GM21723 (cell line): ENCODE measurements around the gene SLC2A5.
"Not testable (repeated sequence)": the region's sequence is repeated elsewhere in the genome, so short reads cannot be mapped to it uniquely, and the experiment has no call there.

Source experiments
- ATAC-seq: cut with Tn5 transposase; IDR thresholded peaks from one replicate; pipeline ENCODE4 v1.9.1; 2021; ENCODE audit warnings: mild to moderate bottlenecking, moderate library complexity; ENCODE audit not compliant: unreplicated experiment

The SLC2A5 gene

DNA sequence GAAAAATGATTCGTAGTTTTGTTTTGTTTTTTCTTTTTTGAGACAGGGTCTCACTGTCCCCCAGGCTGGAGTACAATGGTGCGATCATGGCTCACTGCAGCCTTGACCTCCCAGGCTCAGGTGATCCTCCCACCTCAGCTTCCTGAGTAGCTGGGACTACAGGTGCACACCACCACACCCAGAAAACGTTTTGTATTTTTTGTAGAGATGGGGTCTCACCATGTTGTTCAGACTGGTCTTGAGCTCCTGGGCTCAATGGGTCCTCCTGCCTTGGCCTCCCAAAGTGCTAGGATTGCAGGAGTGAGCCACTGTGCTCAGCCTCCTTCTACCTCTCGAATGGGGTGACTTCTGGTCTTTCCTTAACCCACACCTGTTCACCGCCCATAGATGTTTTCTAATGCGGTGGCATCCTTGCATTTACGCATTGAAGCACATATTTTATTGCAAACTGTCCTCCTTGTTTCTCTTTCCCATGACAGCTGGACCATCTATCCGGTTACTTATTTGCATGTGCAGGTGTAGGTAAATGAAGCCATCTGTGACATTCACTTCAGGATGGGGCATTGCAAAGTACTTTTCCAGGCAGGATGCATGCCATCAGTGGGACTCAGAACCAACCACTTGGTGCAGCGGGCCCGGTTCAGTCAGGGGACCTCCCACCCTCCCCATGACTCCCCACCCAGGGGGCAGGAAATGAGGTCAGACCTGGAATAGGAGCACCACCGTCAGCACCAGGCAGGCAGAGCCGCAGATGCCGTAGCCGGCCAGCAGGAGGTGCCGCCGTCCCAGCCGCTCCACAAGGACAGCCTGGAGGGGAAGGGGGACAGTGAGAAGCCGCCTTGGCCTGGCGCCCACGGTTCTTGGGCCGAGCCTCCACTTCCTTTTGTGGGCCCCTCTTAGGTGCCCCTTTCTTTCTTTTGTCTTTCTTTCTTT is 59.7 kb downstream of the SLC2A5 start:
- no peak for ATAC-seq

DNA sequence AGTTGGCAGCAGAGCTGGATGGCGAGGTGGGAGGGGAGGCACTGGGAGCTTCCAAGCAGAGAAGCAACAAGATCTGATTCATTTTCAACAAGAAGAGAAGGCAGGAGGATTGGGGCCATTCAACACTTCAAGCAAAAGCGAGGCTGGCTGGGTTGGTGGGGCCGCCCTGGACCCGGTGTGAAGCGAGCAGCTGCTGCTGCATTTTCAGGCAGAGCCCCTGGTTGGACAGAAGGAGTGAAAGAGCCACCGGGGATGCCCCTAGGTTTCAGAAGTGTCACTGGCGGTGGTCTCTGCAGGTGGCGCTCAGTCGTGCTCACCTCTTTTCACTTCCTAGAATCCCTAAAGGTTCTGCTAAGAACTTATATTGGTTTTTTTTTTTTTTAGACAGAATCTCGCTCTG is 61.2 kb downstream of the SLC2A5 start:
- ATAC-seq = no peak

DNA sequence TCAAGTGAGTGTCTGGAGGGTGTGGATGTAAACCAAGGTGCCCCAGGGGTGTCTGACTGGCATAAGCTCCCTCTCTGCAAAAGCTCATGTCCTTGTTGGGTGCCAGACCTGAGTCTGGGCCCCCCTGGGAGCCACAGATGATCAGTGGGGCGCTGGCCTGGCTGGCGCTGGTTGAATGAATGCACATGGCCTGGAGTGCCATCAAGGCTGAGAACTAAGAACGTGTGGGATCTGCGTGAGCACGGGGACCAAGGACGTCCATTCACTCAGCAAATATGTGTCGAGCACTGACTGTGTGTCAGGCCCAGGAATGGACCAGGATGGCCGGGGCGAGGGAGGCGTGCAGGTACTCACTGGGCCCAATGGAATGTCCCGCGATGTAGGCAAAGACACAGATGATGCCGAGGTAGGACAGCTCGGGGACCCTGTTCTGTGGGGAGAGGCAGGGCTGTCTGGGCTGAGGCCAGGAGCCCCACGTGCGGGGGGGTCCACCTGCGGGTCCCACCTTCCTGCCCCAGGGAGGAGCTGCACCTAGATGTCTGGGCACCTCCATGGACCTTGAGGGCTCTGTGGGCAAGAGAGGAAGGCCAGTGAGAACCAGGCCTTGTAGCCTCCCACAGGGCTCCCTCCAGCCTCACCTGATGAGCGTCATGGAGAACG is 62.3 kb downstream of the SLC2A5 start:
- ATAC-seq = no peak

DNA sequence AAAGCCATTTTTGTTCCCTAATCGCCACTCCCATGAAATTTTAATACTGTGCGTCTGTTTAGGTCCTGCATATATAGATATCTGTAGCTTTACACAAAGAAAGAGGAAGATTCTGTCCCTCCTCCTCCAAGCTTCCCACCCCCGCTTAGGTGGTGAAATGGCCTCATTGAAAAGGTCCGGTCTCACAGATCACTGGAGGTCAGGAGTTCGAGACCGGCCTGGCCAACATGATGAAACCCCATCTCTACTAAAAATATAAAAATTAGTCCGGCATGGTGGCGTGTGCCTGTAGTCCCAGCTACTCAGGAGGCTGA is 64.1 kb downstream of the SLC2A5 start:
- no peak for ATAC-seq

DNA sequence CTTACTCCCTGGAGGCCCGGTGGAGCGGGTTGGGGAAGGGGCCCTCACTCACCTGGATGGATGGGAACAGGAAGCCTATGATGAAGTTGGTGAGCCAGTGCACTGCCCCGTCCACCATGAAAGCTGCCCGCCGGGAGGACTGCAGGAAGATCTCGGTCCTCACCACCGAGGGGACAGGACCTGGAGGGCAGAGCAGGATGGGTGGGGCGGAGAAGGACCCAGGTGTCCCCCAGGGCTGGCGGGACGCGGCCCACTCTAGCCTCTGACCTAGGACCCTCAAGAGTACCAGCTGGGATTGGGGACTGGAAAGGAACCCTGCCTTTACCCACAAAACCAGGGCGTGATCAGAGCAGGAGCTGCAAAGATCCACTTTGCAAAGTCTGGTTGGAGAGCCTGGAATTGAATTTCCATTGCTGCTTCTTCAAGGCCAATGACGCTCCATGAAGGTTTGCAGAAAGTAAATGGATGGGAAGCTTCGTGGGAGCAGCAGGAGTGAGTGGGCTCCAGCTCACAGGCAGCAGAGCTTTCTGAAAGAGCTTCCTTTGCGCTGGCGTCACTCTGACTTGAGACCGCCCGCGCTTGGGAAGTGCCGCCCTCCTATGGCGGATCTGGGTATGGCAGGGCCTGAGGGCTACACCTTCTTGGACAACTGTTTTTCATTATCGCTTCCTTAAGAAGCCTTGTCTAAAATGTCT is 64.6 kb downstream of the SLC2A5 start:
- ATAC-seq = peak; percentile 49

DNA sequence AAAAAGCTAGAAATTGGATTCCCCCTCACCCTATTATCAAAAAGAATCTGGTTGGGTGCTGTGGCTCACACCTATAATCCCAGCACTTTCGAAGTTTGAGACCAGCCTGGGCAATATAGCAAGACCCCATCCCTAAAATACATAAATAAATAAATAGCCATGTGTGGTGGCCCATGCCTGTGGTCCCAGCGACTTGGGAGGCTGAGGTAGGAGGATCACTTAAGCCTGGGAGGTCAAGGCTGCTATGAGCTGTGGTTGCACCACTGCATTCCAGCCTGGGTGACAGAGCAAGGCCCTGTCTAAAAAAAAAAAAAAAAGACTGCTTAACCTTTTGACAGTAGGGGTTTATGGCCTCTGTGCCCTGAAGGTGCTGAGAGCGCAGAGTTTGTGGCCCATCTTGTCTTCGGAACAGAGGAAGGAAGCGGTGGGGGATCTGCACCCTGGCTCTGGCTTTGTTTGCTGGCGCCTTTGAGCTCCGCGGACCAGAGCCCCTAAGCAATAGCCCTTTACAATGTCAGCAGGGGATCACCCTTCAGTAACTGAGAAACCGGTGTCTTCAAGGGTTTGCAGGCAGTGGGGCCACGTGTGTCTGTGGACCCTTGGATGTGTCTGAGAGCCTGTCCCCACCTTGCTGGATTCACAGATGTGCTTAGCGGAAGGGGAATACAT is 65.3 kb downstream of the SLC2A5 start:
- no peak for ATAC-seq

DNA sequence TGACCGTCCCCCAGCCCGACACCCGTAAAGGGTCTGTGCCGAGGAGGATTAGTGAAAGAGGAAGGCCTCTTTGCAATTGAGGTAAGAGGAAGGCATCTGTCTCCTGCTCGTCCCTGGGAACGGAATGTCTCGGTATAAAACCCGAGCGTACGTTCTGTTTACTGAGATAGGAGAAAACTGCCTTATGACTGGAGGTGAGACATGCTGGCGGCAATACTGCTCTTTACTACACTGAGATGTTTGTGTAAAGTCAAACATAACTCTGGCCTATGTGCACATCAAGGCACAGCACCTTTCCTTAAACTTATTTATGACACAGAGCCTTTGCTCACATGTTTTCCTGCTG is 67.2 kb downstream of the SLC2A5 start:
- ATAC-seq = not testable (repeated sequence)

DNA sequence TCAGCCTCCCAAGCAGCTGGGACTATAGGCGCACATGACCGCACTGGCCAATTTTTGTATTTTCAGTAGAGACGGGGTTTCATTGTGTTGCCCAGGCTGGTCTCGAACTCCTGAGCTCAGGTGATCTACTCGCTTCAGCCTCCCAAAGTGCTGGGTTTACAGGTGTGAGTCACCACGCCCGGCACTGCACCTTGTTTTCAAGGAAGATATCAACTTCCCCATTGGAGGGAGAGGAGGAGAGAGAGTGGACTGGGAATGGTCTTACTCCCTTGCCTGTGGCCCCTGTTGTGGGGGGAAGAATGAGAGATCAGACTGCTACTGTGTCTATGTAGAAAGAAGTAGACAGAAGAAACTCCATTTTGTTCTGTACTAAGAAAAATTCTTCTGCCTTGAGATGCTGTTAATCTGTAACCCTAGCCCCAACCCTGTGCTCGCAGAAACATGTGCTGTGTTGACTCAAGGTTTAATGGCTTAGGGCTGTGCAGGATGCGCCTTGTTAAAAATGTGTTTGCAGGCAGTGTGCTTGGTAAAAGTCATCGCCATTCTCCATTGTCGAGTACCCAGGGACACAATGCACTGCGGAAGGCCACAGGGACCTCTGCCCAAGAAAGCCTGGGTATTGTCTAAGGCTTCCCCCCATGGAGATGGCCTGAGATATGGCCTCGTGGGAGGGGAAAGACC is 67.8 kb downstream of the SLC2A5 start:
- ATAC-seq = not testable (repeated sequence)

DNA sequence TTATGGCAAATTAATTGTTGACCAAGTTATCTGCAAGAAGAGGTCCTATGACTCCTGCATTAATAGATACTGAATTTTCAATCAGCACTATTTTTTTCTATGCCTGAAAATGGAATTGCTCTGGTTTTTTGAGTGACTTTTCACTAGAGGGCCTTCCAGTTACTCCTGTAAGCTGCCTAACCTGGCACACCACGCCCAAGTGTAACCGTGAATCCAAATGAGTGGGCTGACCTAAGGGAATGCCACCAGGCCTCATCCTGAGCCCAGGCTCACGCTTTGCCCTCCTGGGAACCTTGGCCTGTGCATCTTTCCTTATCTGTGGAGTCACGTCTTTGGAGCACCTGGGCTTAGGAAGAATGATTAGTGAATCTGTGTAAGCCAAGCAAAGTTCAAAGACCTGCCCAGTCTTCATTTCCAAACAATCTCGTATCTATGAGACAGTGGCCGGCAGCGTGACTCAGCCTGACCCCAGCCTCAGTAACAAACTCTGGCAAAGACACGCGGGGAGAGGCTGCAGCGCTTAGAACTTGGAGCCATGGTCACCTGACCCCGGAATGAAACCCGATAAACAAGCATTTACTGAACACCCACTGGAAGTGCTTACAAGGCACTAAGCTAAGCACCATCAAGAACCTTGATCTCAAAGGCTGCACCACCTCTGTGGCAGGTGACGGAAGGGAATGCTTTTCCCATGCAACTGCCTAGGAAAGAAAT is 75.3 kb downstream of the SLC2A5 start:
- ATAC-seq = not testable (repeated sequence)

DNA sequence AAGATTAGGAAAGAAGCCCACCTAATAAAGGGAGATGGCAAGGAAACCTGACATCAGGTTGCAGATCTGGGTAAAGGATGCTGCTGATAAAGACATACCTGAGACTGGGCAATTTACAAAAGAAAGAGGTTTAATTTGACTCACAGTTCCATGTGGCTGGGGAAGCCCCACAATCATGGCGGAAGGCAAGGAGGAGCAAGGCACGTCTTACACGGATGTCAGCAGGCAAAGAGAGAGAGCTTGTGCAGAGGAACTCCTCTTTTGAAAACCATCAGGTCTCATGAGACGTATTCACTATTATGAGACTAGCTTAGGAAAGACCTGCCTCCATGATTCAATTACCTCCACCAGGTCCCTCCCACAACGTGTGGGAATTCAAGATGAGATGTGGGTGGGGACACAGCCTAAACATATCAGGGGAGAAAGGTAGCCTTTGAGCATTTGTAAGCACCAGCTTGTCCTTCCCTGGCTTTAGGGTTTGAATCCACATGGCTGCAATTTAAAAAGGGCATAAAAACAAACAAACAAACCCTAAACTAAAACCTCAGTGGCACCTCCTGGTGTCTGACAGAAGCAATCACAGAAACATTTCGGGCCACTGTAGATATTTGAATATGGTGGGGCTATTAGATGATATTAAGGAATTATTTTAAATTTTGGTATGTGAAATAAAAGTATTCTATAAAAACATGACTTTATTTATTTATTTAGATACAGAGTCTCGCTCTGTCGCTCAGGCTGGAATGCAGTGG is 76.3 kb downstream of the SLC2A5 start:
- no peak for ATAC-seq

DNA sequence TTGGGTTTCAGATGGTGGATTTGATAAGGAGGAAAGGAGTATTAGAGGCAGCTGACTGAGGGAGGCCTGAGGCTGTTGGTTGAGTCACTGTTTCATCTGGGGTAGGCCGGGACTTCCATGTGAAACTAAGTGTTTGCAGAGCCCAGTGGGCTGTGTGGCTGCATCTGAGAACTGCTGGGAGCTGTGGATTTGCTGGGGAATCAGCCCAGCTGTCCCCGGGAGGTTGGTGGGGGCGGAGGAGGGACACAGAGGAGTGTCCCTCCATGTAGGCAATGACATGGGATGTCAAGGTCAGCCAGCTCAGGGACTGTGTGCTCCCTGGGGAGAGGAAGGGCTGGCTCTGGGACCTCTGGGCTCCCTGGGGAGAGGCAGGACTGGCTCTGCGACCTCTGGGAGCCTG is 79.6 kb downstream of the SLC2A5 start:
- ATAC-seq = no peak

DNA sequence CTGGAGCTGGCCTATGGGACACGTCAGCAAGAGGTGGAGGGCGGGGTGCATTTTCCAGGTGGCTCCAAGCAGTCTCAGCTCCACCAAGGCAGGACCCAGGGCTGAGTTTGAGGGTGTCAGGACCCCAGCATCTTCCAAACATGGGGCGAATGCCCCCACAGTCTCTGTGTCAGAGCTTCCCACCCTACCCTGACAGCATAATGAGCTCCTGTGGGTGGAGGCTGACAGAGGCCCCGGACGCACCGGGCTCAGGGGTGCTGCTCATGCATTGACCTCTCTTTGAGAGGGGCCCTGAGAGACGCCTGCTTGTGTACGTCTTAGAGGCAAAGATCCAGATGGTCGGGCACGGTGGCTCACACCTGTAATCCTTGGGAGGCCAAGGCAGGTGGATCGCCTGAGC is 80.4 kb downstream of the SLC2A5 start:
- no peak for ATAC-seq

DNA sequence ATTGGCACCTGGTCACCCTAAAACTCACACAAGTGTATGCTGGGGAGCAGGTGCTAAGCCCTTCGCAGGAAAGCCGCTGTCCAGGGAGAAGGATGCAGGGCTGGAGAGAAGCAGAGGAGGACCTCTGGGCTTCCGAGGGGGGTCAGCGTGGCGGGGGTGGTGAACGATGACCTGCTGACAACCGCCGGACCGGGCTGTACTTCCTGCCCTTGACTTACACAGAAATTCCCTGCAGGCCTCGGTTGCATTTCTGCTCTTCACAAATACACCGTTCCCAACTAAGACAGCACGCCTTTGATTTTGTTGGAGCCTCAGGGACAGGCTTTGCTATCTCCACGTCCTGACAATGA is 80.8 kb downstream of the SLC2A5 start:
- ATAC-seq = no peak

DNA sequence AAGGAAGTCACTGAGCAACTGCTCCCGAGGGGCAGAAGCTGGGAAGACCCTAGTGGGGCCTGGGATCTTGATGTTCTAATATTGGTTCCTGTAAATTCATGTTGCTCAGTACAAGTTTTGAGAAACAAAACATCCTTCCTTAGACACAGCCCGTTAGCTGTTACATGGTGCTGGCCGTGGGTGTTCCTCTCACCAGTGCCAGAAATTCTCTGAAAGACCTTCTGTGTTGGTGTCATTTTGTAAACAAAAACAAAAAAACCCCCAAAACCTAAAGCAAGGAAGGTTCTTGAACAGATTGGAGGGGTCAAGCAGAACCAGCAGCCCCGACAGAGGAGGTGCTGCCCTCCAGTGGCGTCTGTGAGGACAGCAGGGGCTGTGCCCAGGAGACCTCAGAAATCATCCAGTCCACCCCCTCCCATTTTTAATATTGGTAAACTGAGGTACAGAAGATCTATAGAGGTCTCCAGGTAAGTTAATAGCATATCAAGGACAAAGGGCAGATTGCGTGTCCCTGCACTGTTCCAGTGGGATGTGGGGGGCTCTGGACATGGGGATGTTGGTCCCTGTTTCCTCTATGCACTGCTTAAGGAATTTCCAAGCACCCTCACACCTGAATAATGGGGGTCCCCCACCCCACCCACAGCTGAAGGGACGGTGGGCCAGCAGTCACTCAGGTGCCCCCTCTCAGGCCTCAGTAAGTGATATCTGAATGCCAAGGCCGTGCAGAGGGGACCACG is 81.4 kb downstream of the SLC2A5 start:
- ATAC-seq = no peak

DNA sequence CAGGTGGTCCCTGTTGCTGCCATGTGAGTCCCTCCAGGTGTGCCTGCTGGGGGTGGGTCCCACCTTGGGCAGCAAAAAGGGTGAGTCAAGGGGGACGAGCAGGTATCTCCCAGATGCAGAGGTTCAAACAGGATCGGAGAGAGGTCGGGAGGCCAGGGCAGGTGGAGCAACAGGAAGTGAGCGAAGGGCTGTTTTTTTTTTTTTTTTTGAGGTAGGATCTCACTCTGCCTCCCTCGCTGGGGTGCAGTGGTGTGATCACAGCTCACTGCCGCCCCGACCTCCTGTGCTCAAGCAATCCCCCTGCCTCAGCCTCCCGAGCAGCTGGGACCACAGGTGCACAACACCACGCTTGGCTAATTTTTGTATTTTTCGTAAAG is 82.6 kb downstream of the SLC2A5 start:
- ATAC-seq = no peak

DNA sequence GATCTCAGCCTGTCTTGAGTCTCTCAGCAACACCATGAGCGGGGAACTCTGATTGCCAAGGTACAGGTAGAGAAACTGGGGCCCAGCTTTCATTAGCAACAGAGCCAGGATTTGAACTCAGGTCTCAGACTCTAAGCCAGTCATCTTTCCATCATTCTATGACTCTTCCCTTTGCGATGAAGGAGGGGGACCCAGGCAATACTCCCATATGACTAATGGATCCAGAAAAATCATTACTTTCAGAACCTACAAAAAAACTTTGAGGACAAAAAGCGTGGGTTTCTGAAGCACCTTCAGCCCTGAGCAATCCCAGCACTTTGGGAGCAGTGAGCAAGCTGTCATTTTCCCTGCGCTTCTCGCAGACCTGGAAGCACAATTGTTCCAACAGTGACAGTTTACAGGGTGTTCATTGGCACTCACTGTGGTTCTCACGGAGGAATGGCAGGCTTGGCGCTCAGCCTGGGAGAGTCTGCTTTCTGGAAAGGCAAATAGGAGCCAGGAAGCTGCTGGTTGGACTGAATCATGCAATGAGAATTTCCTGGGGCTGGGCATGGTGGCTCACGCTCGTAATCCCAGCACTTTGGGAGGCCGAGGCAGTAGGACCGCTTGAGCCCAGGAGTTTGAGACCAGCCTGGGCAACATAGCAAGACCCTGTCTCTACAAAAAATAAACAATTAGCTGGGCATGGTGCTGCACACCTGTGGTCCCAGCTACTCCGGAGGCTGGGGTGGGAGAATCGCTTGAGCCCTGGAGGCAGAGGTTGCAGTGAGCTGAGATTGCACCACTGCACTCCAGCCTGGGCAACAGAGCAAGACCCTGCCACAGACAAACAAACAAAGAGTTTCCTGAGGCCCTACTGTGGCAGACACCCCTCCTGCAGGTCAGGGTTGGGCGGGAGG is 83.3 kb downstream of the SLC2A5 start:
- ATAC-seq = no peak
